Measurements from ENCODE around the gene TMEM258. TPM values are rescaled to one million over a fixed set of nuclear protein-coding genes. Genes with fewer than 3 reads are reported as not detected.

TMEM258 gene
- polyA plus RNA-seq (2012; ENCODE audit: insufficient read depth, insufficient read length): 464 TPM

DNA sequence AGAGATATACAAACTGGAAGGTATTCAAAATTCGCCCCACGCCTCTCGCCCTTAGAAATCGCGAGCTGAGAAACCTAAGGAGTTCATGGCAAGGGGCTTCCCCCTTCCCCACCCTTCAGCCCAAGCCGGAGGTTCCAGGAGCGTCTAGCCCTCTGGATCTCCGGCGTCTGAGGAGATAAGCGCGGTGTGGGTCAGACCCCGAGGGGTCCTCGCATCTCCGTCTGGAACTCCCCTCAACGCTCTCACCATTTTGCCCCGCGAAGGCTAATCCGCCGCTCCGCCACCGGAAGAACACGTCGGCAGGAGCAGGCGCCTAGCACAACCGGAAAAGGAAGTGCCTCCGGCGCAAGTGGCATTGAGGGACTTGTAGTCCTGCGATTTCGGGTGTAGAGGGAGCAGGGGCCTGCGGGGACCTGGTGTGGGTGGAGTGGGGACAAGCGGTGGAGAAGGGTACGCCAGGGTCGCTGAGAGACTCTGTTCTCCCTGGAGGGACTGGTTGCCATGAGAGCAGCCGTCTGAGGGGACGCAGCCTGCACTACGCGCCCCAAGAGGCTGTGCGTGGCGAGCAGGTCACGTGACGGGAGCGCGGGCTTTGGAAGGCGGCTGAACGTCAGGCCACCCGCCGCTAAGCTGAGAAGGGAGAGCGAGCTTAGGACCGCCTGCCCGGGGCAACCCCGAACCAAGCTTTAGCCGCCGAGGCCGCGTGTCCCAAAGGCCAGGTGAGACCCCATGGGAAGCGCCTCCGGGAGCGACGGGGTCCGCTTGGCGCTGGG is at the start of gene TMEM258, which contains the start of gene FEN1:
TMEM258 (minus strand) TSS at position 290 of the 773 bp plus-strand sequence; CDS start at position 249, 41 bp downstream.
FEN1 (plus strand) TSS at position 602 of the 773 bp plus-strand sequence. CDS start 2,451 bp downstream, outside the sequence.
- peak within 1 kb of the TSS; percentile 70 for H3K4me3 ChIP-seq (ENCODE audit: low read length)
- peak; percentile 92 for DNase-seq (ENCODE audit: low read depth, low spot score)

DNA sequence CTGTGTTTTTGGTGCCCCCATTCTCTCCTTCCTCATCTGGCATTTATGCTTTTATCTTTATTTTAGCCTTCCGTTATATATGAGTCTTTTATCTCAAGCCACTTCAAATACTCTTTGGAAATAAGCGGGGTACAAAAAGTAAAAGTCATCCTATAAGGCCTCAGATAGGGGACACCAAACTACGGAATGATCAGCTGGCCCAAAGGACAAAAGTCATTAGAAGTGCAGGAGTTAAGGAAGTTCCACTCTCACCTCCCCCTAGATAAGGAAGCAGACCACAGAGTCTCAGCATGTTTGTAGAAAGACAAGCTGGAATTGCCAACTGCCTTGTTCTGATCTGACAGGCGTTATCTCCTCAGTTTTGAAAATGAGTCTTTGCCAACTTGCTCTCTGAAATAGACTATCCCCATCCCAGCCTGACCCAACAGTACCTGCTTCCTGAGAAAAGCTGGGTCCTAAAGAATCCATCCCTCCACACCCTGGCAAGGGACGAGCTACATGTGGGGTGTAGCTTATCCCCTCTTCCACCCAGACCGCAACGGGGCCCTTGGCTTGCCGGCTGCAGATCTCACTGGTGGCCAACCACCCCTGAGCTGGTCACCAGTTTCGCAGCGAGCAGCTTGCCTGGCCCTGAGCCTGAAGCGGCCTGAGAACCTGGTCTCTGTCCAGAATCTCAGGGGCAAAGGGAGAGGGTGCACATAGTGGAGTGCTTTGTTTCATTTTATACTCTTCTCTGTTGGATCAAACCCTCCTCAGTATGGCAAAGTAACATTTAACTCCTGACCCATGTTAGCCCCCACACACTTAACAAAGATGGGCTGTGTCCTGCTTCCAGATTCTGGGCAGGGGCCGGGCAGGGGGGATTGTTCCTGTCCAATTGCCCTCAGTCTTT is 49.5 kb upstream of the TMEM258 start:
- no peak overlapping the region for H3K4me3 ChIP-seq (ENCODE audit: low read length)
- DNase-seq (ENCODE audit: low read depth, low spot score): no peak

DNA sequence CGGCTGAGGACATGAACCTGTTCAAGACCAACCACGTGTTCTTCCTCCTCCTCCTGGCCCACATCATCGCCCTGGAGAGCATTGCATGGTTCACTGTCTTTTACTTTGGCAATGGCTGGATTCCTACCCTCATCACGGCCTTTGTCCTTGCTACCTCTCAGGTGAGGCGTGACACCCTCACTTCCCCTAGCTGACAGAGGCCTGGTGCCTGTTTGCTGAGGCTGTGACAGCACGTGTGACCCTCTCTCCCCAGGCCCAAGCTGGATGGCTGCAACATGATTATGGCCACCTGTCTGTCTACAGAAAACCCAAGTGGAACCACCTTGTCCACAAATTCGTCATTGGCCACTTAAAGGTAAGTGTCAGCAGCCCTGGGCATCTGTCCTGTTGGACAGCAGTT is 48.0 kb upstream of the TMEM258 start:
- no peak for DNase-seq (ENCODE audit: low read depth, low spot score)
- no peak overlapping the region for H3K4me3 ChIP-seq (ENCODE audit: low read length)

DNA sequence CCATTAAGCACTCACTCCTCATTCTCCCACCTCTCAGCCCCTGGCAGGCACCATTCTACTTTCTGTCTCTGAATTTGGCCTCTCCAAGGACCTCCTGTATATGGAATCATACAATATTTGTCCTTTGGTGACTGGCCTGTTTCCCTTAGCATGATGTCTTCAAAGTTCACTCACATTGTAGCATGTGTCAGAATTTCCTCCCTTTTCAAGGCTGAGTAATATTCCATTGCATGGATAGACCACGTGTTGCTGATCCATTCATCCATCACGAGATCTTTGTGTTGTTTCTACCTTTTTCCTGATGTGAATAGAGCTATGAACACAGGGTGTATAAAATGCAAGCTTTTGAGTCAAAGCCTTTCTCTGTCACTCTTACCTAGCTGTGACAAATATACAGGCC is 47.3 kb upstream of the TMEM258 start:
- H3K4me3 ChIP-seq (ENCODE audit: low read length): no peak overlapping the region
- no peak for DNase-seq (ENCODE audit: low read depth, low spot score)

DNA sequence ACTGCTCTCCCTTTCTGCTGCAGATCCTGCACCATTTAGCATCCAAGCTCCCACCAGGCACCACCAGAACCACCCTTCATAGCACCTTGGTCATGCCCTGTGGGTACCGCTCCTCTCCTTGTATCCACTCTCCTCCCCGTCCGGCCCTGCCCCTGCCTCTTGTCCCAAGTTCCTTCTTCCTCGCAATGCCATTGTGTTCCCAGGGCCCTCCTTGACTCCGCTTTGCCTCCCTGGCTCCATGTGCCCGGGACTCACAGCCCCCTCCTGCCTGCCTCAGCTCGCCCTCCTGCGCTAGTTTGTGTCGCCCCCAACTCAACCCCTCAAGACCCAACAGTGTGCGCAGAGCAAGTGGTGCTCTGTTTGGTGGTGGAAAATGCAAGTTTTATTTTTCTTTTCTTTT is 46.5 kb upstream of the TMEM258 start:
- H3K4me3 ChIP-seq (ENCODE audit: low read length): no peak overlapping the region
- no peak for DNase-seq (ENCODE audit: low read depth, low spot score)

DNA sequence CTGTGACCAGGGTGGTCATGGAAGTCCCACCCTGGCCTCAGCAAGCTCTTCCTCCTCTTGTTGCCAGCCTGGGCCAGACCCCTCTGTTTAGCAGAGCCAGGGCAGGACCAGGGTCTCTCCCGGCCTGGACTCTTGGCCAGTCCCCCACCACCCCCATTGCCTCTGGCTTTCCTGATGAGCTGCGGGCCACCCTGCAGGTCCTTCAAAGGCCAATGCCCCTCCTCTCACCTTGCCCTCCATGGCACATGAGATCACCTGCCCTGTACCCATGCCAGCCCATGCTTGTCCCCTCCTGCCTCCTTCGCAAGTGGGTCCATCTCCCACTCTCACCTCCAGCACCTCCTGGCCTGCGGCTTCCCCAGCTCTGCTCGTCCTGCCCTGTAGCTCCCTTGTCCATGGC is 46.1 kb upstream of the TMEM258 start:
- DNase-seq (ENCODE audit: low read depth, low spot score): no peak
- H3K4me3 ChIP-seq (ENCODE audit: low read length): no peak overlapping the region

DNA sequence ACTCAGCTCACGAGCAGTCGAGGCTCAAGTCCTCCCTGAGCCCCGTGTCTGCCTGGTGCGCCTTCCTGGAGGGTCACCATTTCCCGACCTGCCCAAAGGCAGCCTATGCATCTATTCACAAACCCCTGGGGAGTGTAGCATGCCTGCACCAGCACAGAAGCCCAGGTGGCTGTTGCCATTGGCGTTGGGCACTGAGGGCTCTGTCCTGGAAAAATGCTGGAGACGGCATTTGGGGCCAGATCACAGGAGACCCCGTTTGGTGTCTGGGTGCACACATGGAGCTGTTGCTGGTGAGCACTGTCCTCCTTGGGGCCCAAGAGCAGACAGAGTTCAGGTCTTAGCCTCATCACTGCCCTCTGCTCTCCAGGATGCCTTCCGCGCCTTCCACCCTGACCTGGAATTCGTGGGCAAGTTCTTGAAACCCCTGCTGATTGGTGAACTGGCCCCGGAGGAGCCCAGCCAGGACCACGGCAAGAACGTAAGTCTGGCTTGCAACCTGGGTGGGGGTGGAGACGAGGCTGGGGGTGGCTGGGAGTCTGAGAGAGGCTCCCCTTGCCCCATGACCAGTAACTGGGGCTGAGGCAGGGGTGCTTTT is 45.1 kb upstream of the TMEM258 start:
- no peak for DNase-seq (ENCODE audit: low read depth, low spot score)
- no peak overlapping the region for H3K4me3 ChIP-seq (ENCODE audit: low read length)

DNA sequence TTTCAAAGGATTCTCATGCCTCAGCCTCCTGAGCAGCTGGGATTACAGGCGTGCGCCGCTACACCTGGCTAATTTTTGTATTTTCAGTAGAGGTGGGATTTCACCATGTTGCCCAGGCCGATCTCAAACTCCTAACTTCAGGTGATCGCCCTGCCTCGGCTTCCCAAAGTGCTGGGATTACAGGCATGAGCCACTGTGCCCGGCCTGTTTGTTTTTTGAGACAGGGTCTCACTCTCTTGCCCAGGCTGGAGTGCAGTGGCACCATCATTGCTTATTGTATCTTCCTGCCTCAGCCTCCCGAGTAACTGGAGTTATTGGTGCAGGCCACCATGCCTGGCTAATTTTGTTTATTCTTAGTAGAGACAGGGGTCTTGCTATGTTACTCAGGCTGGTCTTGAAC is 43.8 kb upstream of the TMEM258 start:
- no peak overlapping the region for H3K4me3 ChIP-seq (ENCODE audit: low read length)
- DNase-seq (ENCODE audit: low read depth, low spot score): no peak

DNA sequence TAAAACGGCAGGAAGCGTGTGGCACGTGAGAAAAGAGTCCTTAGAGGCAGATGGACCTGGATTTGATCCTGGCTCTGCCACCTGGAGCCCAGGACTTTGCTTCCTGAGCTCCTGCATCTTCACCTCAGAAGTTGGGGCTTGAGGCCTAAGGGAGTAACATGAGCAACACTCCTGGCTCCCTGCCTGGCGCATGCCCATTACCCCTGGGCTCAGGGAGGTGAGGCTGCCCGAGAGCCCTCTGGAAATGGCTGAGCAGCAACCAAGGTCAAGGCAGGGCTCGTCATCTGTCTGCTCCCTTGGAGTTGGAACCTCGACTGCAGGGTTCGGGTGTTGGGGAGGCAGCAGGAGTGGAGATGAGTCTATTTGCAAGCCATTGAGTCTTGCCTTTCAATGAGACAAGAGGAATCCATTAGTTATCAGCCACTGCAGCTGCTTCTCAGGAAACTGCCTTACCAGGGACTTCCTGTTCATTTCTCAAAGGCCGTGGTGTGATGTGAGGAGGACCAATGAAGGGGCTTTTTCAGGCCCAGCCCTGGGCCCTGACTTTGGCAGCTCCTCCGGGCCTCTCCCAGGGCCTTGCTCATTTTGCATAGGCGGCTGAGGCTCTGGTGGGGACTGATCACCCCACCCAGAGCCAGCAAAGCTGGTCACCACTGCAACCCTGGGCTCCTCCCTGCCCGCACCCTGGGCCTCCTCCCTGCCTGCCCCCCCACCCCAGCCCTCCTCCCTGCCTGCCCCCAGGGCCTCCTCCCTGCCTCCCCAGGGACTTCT is 42.1 kb upstream of the TMEM258 start:
- H3K4me3 ChIP-seq (ENCODE audit: low read length): peak overlapping the region; percentile 42
- peak; percentile 97 for DNase-seq (ENCODE audit: low read depth, low spot score)

DNA sequence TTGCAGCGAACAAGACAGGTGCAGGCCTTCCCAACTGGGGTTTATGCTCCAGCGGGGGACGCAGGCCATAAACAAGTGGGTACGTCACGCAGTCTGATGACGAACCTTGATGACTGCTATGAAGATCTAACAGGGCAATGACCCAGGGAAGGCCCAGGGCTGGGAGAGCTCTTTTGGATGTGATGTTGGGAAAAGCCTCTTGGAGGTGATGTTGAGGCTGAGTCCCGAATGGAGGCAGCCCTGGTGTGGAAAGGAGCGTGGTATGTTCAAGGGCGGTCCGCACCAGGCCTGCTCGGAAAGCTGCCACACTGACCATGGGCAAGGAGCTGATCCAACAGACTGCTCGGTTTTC is 41.5 kb upstream of the TMEM258 start:
- H3K4me3 ChIP-seq (ENCODE audit: low read length): peak overlapping the region; percentile 42
- no peak for DNase-seq (ENCODE audit: low read depth, low spot score)

DNA sequence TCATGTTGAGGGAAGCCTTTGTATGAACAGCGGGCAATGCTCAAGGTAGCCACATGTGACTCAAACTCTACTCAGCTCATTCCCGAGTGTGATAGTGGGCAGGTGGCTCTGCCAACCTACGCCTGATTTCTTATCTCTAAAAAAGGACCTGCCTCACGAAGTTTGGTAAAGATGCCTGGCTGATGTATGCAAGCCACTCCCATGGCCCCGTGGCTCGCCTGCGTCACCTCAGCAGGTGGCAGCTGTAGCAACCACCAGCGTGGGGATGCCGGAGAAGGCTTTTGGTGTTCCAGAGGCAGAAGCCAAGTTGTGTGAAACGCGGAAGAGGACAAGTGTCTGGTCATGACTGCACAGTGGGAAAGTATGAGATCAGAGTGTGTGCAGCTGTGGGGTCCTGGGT is 41.1 kb upstream of the TMEM258 start:
- DNase-seq (ENCODE audit: low read depth, low spot score): peak; percentile 91

DNA sequence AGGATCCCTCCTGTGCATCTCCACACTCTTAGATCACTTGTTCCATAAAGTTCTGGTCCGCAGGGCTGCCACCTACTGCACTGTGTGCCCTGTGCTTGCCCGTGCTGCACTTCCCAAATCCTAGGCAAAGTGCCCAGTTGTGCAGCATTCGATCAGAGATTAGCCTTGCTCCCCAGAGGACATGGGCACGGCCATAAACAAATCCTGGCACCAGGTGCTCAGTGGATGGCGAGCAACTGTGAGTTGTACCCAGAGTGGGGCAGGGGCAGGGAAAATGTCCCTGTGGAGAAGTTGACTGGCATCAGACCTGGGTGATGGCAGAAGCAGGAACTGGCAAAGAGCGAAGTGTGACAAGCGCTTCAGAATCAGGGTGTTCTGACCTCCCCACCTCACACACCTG is 40.4 kb upstream of the TMEM258 start:
- peak overlapping the region; percentile 26 for H3K4me3 ChIP-seq (ENCODE audit: low read length)
- no peak for DNase-seq (ENCODE audit: low read depth, low spot score)

More for the DNA sequence above, 41.1 kb upstream of the TMEM258 start:
- H3K4me3 ChIP-seq (ENCODE audit: low read length): peak overlapping the region; percentile 42

DNA sequence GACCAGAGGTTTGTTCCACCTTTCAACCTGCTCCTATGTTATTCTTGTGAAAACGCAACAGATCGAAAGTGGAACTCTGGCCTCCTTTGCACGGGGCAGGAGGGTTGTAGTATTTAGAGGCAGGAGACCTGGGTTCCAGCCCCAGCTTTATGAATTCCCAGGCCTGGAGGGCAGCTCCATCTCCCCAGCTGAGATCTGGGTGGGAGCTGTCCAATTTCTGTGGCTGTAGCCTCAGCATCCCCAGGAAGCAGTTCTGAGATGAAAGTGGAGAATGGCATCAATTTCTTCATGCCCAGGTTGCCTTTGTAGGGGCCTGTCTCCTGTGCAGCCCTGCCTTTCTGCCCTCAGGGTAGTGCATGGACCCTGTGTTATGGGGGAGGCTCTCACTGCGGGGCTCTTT is 39.8 kb upstream of the TMEM258 start:
- no peak for DNase-seq (ENCODE audit: low read depth, low spot score)
- H3K4me3 ChIP-seq (ENCODE audit: low read length): no peak overlapping the region; the same call in 1 of the 2 replicates

DNA sequence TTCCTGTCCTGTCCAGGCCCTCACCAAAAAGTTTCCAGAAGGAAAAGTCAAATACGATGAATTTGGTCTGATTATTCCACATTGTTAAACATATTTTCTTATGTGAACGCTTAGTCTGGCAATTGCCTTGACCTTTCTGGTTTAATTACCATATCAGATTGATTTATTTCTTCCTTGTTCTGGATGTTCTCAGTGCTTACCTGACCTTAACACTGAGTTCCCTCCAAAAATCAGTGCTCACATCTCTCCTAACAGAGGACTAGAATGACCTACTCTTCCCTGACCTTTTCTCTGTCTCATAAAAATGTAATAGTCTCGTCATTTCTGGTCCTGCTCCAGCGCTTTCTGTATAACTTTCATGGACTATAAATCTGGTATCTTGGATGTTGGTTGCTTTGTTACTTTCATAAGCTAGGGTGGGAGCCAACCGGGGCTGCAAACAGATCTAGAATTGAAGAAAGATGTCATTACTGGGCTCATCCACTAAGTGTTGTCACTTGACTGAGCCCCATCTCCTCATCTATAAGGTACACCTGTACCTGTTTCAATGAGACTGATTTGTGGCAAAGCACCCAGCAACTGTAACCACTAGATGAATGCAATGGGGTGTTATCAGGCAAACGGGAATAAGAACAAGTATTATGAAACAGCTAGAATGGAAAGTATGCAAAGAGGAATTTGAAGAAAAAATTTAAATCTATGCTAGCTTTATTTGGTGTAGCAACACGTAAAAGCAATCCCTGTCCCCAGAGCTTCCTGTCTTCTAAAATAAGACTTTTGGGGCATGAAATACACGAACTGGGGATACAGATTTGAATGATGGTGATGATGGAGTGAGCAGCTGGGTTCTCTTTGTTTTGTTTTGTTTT is 38.1 kb upstream of the TMEM258 start:
- H3K4me3 ChIP-seq (ENCODE audit: low read length): peak overlapping the region; percentile 97
- DNase-seq (ENCODE audit: low read depth, low spot score): no peak

DNA sequence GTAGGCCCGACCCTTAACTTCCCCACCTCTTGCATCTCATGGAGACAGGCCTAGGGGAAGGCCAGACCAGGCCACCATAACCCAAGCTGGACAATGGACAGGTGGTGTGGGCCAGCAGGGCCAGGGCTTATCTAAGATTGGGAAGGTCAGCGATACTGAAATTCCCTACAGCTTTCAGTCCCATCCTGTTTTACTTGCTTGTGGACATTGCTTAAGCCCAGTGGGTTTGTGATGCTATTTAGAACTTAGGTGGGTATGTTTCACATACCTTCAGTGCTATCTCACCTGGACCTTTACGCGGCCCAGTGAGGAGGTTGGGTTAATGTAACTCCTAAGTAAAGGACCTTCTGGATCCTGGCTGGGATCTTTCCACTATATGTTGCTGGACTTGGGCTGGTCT is 37.4 kb upstream of the TMEM258 start:
- DNase-seq (ENCODE audit: low read depth, low spot score): no peak
- peak overlapping the region; percentile 97 for H3K4me3 ChIP-seq (ENCODE audit: low read length)

DNA sequence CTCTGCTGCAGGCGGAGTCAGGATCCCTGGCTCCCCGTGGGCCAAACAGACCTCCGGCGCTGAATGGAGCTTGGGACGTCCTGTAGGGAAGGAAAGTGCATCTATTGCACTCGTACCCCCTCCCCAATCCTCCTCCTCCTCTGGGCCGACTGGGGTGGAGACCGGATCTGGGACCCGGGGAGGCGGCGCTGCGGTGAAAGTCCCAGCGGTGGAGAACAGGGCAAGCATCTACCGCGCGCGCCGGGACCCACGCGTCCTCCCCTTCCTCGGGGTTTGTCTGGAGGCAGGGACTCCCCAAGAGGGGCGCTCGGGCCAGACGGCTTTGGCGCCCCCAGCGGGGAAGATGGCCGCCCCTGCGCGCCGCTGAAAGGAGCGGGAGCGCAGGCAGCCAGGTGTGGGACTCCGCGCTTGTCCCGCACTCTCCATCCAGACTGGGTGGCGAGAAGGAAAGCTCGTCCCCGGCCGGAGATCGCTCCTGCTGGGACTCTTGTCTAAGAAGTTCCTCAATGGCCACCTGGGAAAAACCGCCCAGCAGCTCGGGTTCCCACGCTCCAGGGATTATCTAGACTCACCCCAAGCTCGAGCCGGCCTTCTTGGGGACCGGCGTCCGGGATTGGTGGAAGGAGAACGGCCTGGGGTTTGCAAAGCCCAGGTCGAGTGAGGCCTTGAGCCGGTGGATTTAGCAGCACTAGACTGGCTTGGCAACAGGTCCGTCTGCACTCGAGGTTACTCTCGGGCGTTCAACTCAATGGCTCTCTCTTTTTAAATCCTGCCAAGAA is 36.4 kb upstream of the TMEM258 start:
- H3K4me3 ChIP-seq (ENCODE audit: low read length): peak overlapping the region; percentile 97
- no peak for DNase-seq (ENCODE audit: low read depth, low spot score)

DNA sequence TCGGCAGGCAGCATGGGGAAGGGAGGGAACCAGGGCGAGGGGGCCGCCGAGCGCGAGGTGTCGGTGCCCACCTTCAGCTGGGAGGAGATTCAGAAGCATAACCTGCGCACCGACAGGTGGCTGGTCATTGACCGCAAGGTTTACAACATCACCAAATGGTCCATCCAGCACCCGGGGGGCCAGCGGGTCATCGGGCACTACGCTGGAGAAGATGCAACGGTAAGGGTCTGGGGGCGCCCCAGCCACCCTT is 35.9 kb upstream of the TMEM258 start:
- peak overlapping the region; percentile 97 for H3K4me3 ChIP-seq (ENCODE audit: low read length)
- DNase-seq (ENCODE audit: low read depth, low spot score): no peak

Measured in Jurkat, Clone E6-1 (cell line).